Measurements from ENCODE around the gene SGIP1. TPM values are rescaled to one million over a fixed set of nuclear protein-coding genes. Genes with fewer than 3 reads are reported as not detected.
A peak's percentile ranks its signal among the peaks of the same experiment; 100 is the strongest.

Gene SGIP1
- total and polyA plus RNA-seq, 4 donors, result 2.7 to 17.0 (median 4.7) TPM

- 86 to 90% methylated on average over 8 of the region's 8 CpGs for WGBS, 2 donors
- Histone ChIP-seq H3K27me3 (ENCODE audit: control insufficient read depth in 3 of 3, insufficient read depth in 3 of 3, low read length in 2 of 3) (no peaks in the 10 kb centered on the region), H3K4me3 (no peak overlapping the region), H3K27ac (ENCODE audit: low read depth in 1 of 2, low read length in 1 of 2) (peak overlapping the region; percentile 80 to 91), H3K4me1 (ENCODE audit: control insufficient read depth in 5 of 5, insufficient read depth in 5 of 5, low read length in 5 of 5) (peaks cover 5 to 36% (median 13%) of the 10 kb centered on the region in 5 donors), H3K9me3 (ENCODE audit: control insufficient read depth in 4 of 4, insufficient read depth in 3 of 4, low read length in 3 of 4) (no peaks in the 10 kb centered on the region), H3K9ac (ENCODE audit: insufficient read depth in 1 of 2, low read length in 2 of 2) (no peak overlapping the region), H3K36me3 (ENCODE audit: control insufficient read depth in 4 of 4, insufficient read depth in 4 of 4, low read length in 4 of 4) (no peaks in the 10 kb centered on the region)
- DNase-seq, result no peak
- no peak for ATAC-seq (ENCODE audit: insufficient read depth, low FRiP score)
- no peak for TF ChIP-seq CTCF (IDR thresholded peaks at IDR 0.05; ENCODE audit: control extremely low read depth, extremely low read depth)
Observed at GRCh38 chr1:66542314-66542713, 8.4 kb downstream of the SGIP1 start.

DNA sequence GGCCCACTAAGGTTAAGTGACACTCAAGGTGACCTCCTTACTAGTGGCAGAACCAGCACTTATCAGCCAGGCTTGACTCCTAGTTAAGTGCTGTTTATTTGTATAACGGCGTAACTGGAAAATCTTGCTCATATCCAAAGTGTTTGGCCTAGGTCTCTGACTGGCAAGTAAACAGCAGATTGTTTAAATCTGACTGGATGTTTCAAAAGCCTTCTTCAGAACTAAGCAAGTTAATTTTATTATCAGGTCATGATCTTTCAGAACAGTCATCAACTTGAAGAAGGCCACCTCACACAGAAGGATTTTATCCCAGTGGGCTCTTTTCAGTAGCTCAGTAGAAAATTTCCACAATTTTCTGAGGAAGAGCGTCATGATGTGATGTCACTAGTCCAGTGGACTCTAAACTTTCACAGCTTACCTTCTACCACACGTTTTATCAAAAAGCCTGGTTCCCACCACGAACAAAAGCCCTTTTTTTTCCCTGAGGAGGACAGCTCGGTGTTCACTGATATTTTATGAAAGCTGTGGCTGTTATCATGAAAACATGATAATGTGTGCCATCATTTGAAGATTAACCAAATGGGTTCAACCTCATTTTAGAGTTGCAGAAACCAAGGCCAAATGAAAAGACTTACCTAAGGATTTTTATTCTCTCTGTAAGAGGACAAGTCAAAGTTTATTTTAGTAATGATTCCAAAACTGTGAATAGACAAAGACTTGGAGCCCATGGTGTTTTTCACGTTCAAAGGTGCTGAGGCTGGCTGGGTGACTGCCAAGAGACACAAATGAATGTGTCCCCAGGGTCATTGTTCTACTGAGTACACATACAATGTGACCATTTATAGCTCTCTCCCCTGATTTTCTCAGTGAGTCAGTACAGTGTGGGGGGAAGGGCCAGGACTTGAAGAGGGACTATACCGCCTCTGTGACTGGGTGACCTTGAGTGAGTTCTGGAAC, 9.1 kb downstream of the SGIP1 start:
- DNase-seq, result peak in 2 of 3 donors; percentile 65 to 80
- peak; percentile 41 for ATAC-seq (ENCODE audit: insufficient read depth, low FRiP score)

GRCh38 chr1:66546047-66546810, 12.3 kb downstream of the SGIP1 start:
- Histone ChIP-seq H3K36me3 (ENCODE audit: control insufficient read depth in 4 of 4, insufficient read depth in 4 of 4, low read length in 4 of 4) (no peaks in the 10 kb centered on the region), H3K9ac (ENCODE audit: insufficient read depth in 1 of 2, low read length in 2 of 2) (no peak overlapping the region), H3K4me1 (ENCODE audit: control insufficient read depth in 5 of 5, insufficient read depth in 5 of 5, low read length in 5 of 5) (peaks cover 6 to 29% (median 8%) of the 10 kb centered on the region in 5 donors), H3K9me3 (ENCODE audit: control insufficient read depth in 4 of 4, insufficient read depth in 3 of 4, low read length in 3 of 4) (no peaks in the 10 kb centered on the region), H3K27ac (ENCODE audit: low read depth in 1 of 2, low read length in 1 of 2) (no peak overlapping the region), H3K27me3 (ENCODE audit: control insufficient read depth in 3 of 3, insufficient read depth in 3 of 3, low read length in 2 of 3) (no peaks in the 10 kb centered on the region), H3K4me3 (no peak overlapping the region)
- WGBS, 2 donors, result 66 to 67% methylated on average over 4 of the region's 4 CpGs
- no peak for TF ChIP-seq CTCF (IDR thresholded peaks at IDR 0.05; ENCODE audit: control extremely low read depth, extremely low read depth)
- ATAC-seq (ENCODE audit: insufficient read depth, low FRiP score) (no peak), DNase-seq (no peak)

More for the DNA sequence above, 9.1 kb downstream of the SGIP1 start:
- 55 to 73% methylated on average over 8 of the region's 8 CpGs for WGBS, 2 donors
- TF ChIP-seq CTCF (IDR thresholded peaks at IDR 0.05; ENCODE audit: control extremely low read depth, extremely low read depth), result no peak
- Histone ChIP-seq H3K27me3 (ENCODE audit: control insufficient read depth in 3 of 3, insufficient read depth in 3 of 3, low read length in 2 of 3) (no peaks in the 10 kb centered on the region), H3K9me3 (ENCODE audit: control insufficient read depth in 4 of 4, insufficient read depth in 3 of 4, low read length in 3 of 4) (no peaks in the 10 kb centered on the region), H3K4me1 (ENCODE audit: control insufficient read depth in 5 of 5, insufficient read depth in 5 of 5, low read length in 5 of 5) (peaks cover 6 to 38% (median 13%) of the 10 kb centered on the region in 5 donors), H3K36me3 (ENCODE audit: control insufficient read depth in 4 of 4, insufficient read depth in 4 of 4, low read length in 4 of 4) (no peaks in the 10 kb centered on the region), H3K9ac (ENCODE audit: insufficient read depth in 1 of 2, low read length in 2 of 2) (peak overlapping the region in 1 of 2 donors; percentile 57), H3K4me3 (no peak overlapping the region), H3K27ac (ENCODE audit: low read depth in 1 of 2, low read length in 1 of 2) (peak overlapping the region in 1 of 2 donors; percentile 91)
